K562 (cell line): ENCODE measurements around the gene TRDMT1. TPM values are rescaled to one million over a fixed set of nuclear protein-coding genes. Genes with fewer than 3 reads are reported as not detected.

Experiments
- ATF7 ChIP-seq: fragments of 450-650 bp; IDR thresholded peaks from 2 replicates; pipeline ENCODE4 v1.7.1; 2014; ENCODE audit warnings: mild to moderate bottlenecking, moderate library complexity
- BRF1 ChIP-seq: IDR thresholded peaks from 3 replicates; pipeline ENCODE4 v1.6.1; 2011; ENCODE audit warnings: borderline replicate concordance, mild to moderate bottlenecking; ENCODE audit not compliant: insufficient read length; ENCODE audit errors: extremely low read depth
- CREM ChIP-seq: IDR thresholded peaks from 2 replicates; pipeline ENCODE4 v1.6.1; 2014; ENCODE audit warnings: antibody characterized with exemption, low read depth
- FOSL1 ChIP-seq: fragments of 200-800 bp; sonication (Bioruptor generic); conservative IDR thresholded peaks from 2 replicates; pipeline ENCODE4 v1.6.1; 2016; ENCODE audit warnings: missing genetic modification characterization, missing compliant biosample characterization
- JUND ChIP-seq, 2 experiments: IDR thresholded peaks; 2 replicates in 1 of 2; 3 replicates in 1 of 2; pipeline ENCODE4 v1.6.1; 2011; ENCODE audit warnings: borderline replicate concordance in 2 of 2, low read depth in 2 of 2, low read length in 2 of 2, improper control_type of control experiment in 1 of 2, missing biosample characterization in 1 of 2, missing genetic modification characterization in 1 of 2, missing genetic modification reagents in 1 of 2
- SAFB ChIP-seq: fragments of 200-400 bp; formaldehyde crosslinking; IDR thresholded peaks from 2 replicates; pipeline ENCODE4 v1.6.1; 2017; ENCODE audit warnings: low read depth, low read length, borderline replicate concordance
- SNRNP70 ChIP-seq: fragments of 200-400 bp; formaldehyde crosslinking; optimal IDR thresholded peaks from 2 replicates; pipeline ENCODE3; 2017; ENCODE audit warnings: low read depth, low read length
- SREBF1 ChIP-seq: fragments of 150-350 bp; IDR thresholded peaks from 2 replicates; pipeline ENCODE4 v1.6.1; 2014; ENCODE audit warnings: antibody characterized with exemption, low read depth, low read length, borderline replicate concordance
- ZBTB40 ChIP-seq, 2 experiments: fragments of 450-650 bp in 1 of 2; sonication (generic) in 1 of 2; formaldehyde crosslinking in 1 of 2; IDR thresholded peaks; 2 replicates each; pipeline versions ENCODE4 v1.7.1 to v1.9.0; 2016 to 2022; ENCODE audit warnings: inconsistent platforms in 1 of 2, mild to moderate bottlenecking in 1 of 2, missing genetic modification reagents in 1 of 2
- ZKSCAN1 ChIP-seq: fragments of 150-350 bp; IDR thresholded peaks from 2 replicates; pipeline ENCODE4 v1.6.1; 2016; ENCODE audit warnings: low read depth, low read length
- ZNF12 ChIP-seq: sonication (generic); formaldehyde crosslinking; IDR thresholded peaks from 2 replicates; pipeline ENCODE4 v1.4.0; 2020; ENCODE audit warnings: mild to moderate bottlenecking, missing genetic modification reagents
- ZNF3 ChIP-seq: fragments of 250-450 bp; sonication (Bioruptor Pico); IDR thresholded peaks from 2 replicates; pipeline ENCODE4 v1.5.0; 2021; ENCODE audit warnings: mild to moderate bottlenecking, moderate library complexity
- polyA plus RNA-seq, 8 experiments: library from polyadenylated mRNA; depleted of rRNA in 4 of 8; stranded (reverse) in 5 of 8; unstranded in 3 of 8; fragments of >200 nt; fragmentation: Nextera tagmentation in 2 of 8; fragmentation: Illumina TruSeq in 1 of 8; extraction: Ambion mirVana in 2 of 8; extraction: Trizol in 1 of 8; gene quantifications; 2 replicates each; pipeline versions ENCODE4 v1.2.1 to v1.2.3, GENCODE V29; 2011 to 2014; ENCODE audit warnings: inconsistent platforms in 1 of 8, missing spikeins in 1 of 8
- total RNA-seq, 7 experiments: library from RNA; depleted of rRNA in 6 of 7; stranded (reverse); fragments of >200 nt in 6 of 7; fragmentation: Illumina TruSeq in 2 of 7; extraction: Trizol in 2 of 7; gene quantifications; 2 replicates each; pipeline versions ENCODE4 v1.2.1 to v1.2.3, GENCODE V29; 2011 to 2021; ENCODE audit warnings: low replicate concordance in 1 of 7
- TF ChIP-seq, protein P1 (sequence below): sonication (generic); formaldehyde crosslinking; IDR thresholded peaks from 2 replicates; pipeline ENCODE4 v1.8.0; 2023; ENCODE audit warnings: mild to moderate bottlenecking, missing genetic modification reagents

TRDMT1 gene
- total and polyA plus RNA-seq, 9 of the 15 experiments (the other 6 are each of a cell fraction or from before 2014, with no cell fraction given), result 5.4 to 12.6 (median 9.3) TPM

DNA sequence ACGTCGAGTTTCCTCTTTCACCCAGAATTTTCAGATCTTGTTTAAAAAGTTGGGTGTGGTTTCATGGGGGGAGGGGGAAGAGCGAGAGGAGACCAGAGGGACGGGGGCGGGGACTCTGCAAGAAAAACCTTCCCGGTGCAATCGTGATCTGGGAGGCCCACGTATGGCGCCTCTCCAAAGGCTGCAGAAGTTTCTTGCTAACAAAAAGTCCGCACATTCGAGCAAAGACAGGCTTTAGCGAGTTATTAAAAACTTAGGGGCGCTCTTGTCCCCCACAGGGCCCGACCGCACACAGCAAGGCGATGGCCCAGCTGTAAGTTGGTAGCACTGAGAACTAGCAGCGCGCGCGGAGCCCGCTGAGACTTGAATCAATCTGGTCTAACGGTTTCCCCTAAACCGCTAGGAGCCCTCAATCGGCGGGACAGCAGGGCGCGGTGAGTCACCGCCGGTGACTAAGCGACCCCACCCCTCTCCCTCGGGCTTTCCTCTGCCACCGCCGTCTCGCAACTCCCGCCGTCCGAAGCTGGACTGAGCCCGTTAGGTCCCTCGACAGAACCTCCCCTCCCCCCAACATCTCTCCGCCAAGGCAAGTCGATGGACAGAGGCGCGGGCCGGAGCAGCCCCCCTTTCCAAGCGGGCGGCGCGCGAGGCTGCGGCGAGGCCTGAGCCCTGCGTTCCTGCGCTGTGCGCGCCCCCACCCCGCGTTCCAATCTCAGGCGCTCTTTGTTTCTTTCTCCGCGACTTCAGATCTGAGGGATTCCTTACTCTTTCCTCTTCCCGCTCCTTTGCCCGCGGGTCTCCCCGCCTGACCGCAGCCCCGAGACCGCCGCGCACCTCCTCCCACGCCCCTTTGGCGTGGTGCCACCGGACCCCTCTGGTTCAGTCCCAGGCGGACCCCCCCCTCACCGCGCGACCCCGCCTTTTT, 26.9 kb upstream of the TRDMT1 start, which contains the start of gene VIM (continued):
- peak; percentile 8; the same call in 1 of the 2 replicates for TF ChIP-seq ZBTB40 (IDR thresholded peaks at IDR 0.05)
- TF ChIP-seq ZBTB40 (CRISPR knock-in tag; IDR thresholded peaks at IDR 0.05), result no peak
- no peak for TF ChIP-seq BRF1
- peak; percentile 100 for TF ChIP-seq FOSL1 (tag)
- no peak for TF ChIP-seq SNRNP70
- no peak for TF ChIP-seq ZNF3
- peak; percentile 65; the same call in 1 of the 2 replicates for TF ChIP-seq ZNF12
- TF ChIP-seq, protein P1, sequence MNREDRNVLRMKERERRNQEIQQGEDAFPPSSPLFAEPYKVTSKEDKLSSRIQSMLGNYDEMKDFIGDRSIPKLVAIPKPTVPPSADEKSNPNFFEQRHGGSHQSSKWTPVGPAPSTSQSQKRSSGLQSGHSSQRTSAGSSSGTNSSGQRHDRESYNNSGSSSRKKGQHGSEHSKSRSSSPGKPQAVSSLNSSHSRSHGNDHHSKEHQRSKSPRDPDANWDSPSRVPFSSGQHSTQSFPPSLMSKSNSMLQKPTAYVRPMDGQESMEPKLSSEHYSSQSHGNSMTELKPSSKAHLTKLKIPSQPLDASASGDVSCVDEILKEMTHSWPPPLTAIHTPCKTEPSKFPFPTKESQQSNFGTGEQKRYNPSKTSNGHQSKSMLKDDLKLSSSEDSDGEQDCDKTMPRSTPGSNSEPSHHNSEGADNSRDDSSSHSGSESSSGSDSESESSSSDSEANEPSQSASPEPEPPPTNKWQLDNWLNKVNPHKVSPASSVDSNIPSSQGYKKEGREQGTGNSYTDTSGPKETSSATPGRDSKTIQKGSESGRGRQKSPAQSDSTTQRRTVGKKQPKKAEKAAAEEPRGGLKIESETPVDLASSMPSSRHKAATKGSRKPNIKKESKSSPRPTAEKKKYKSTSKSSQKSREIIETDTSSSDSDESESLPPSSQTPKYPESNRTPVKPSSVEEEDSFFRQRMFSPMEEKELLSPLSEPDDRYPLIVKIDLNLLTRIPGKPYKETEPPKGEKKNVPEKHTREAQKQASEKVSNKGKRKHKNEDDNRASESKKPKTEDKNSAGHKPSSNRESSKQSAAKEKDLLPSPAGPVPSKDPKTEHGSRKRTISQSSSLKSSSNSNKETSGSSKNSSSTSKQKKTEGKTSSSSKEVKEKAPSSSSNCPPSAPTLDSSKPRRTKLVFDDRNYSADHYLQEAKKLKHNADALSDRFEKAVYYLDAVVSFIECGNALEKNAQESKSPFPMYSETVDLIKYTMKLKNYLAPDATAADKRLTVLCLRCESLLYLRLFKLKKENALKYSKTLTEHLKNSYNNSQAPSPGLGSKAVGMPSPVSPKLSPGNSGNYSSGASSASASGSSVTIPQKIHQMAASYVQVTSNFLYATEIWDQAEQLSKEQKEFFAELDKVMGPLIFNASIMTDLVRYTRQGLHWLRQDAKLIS, result 0 out of 2 replicates have a peak, but pooled peaks have one; percentile 40
- no peak for TF ChIP-seq SAFB
- TF ChIP-seq JUND (IDR thresholded peaks at IDR 0.05; ENCODE audit: borderline replicate concordance, low read depth, low read length), result peak; percentile 100
- peak; percentile 99 for TF ChIP-seq JUND (tag; IDR thresholded peaks at IDR 0.05; ENCODE audit: borderline replicate concordance, low read depth, low read length)
- TF ChIP-seq ATF7, result peak; percentile 89
- TF ChIP-seq CREM, result peak; percentile 66
- peak; percentile 48; the same call in 1 of the 2 replicates for TF ChIP-seq ZKSCAN1
- no peak for TF ChIP-seq SREBF1
